ENCODE results near the gene PRSS36. TPM values are rescaled to one million over a fixed set of nuclear protein-coding genes. Genes with fewer than 3 reads are reported as not detected.

PRSS36 gene
- total RNA-seq, 1 experiment from 2014 or later = 1.3 TPM

DNA sequence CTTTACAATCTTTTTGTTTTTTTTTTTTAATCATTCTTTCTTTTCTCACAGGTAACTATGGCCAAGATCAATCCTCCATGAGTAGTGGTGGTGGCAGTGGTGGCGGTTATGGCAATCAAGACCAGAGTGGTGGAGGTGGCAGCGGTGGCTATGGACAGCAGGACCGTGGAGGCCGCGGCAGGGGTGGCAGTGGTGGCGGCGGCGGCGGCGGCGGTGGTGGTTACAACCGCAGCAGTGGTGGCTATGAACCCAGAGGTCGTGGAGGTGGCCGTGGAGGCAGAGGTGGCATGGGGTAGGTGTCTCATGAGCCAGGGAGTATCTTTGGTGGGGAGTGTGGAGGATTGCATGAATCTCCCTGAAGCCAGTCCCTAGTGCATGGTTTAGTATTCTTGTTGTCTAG lies 35.0 kb upstream of the PRSS36 start:
- DNase-seq (ENCODE audit: low spot score) (no peak), ATAC-seq (no peak)
- Mint-ChIP-seq H3K36me3 (peaks cover 89% of the 10 kb centered on the region), H3K4me1 (peaks cover 39% of the 10 kb centered on the region), H3K9me3 (no peaks in the 10 kb centered on the region), H3K4me3 (no peak overlapping the region), H3K27ac (peak overlapping the region; percentile 13; the same call in 1 of the 2 replicates), H3K27me3 (ENCODE audit: low read depth) (no peaks in the 10 kb centered on the region)
- POLR2A ChIA-PET = interaction anchor here (0.7 to 1.0 kb wide), 2 partner anchors 13 to 276 kb away, joined by 4 to 5 read pairs; no protein-coding TSS in a partner anchor
- CTCF ChIA-PET = no interaction called here
- TF ChIP-seq, protein P1, sequence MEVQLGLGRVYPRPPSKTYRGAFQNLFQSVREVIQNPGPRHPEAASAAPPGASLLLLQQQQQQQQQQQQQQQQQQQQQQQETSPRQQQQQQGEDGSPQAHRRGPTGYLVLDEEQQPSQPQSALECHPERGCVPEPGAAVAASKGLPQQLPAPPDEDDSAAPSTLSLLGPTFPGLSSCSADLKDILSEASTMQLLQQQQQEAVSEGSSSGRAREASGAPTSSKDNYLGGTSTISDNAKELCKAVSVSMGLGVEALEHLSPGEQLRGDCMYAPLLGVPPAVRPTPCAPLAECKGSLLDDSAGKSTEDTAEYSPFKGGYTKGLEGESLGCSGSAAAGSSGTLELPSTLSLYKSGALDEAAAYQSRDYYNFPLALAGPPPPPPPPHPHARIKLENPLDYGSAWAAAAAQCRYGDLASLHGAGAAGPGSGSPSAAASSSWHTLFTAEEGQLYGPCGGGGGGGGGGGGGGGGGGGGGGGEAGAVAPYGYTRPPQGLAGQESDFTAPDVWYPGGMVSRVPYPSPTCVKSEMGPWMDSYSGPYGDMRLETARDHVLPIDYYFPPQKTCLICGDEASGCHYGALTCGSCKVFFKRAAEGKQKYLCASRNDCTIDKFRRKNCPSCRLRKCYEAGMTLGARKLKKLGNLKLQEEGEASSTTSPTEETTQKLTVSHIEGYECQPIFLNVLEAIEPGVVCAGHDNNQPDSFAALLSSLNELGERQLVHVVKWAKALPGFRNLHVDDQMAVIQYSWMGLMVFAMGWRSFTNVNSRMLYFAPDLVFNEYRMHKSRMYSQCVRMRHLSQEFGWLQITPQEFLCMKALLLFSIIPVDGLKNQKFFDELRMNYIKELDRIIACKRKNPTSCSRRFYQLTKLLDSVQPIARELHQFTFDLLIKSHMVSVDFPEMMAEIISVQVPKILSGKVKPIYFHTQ (CRISPR knock-in tag; IDR thresholded peaks at IDR 0.05) = no peak
- TF ChIP-seq ZNF263 (CRISPR knock-in tag; IDR thresholded peaks at IDR 0.05; ENCODE audit: low read depth) (no peak), JAZF1 (CRISPR knock-in tag; IDR thresholded peaks at IDR 0.05) (no peak), RELA (CRISPR knock-in tag; IDR thresholded peaks at IDR 0.05; ENCODE audit: borderline replicate concordance) (no peak), NR1H2 (CRISPR knock-in tag; IDR thresholded peaks at IDR 0.05) (no peak), GTF2I (CRISPR knock-in tag; conservative IDR thresholded peaks at IDR 0.05) (no peak), TEAD4 (CRISPR knock-in tag; IDR thresholded peaks at IDR 0.05) (no peak), TCF7 (CRISPR knock-in tag; IDR thresholded peaks at IDR 0.05; ENCODE audit: low read depth) (no peak), MYBL2 (CRISPR knock-in tag; IDR thresholded peaks at IDR 0.05) (no peak), CREB1 (CRISPR knock-in tag; IDR thresholded peaks at IDR 0.05) (no peak), TEAD1 (CRISPR knock-in tag; IDR thresholded peaks at IDR 0.05) (no peak), ATF2 (CRISPR knock-in tag; IDR thresholded peaks at IDR 0.05; ENCODE audit: borderline replicate concordance, low read depth) (no peak), GABPB1 (CRISPR knock-in tag; IDR thresholded peaks at IDR 0.05) (no peak), ZNF281 (CRISPR knock-in tag; IDR thresholded peaks at IDR 0.05) (no peak), E2F1 (CRISPR knock-in tag; IDR thresholded peaks at IDR 0.05) (no peak), RORB (CRISPR knock-in tag; IDR thresholded peaks at IDR 0.05) (no peak), ZNF671 (CRISPR knock-in tag; IDR thresholded peaks at IDR 0.05) (no peak)
- TF ChIP-seq, protein P2, sequence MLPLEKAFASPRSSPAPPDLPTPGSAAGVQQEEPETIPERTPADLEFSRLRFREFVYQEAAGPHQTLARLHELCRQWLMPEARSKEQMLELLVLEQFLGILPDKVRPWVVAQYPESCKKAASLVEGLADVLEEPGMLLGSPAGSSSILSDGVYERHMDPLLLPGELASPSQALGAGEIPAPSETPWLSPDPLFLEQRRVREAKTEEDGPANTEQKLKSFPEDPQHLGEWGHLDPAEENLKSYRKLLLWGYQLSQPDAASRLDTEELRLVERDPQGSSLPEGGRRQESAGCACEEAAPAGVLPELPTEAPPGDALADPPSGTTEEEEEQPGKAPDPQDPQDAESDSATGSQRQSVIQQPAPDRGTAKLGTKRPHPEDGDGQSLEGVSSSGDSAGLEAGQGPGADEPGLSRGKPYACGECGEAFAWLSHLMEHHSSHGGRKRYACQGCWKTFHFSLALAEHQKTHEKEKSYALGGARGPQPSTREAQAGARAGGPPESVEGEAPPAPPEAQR (CRISPR knock-in tag; IDR thresholded peaks at IDR 0.05) = no peak
- TF ChIP-seq, protein P3, sequence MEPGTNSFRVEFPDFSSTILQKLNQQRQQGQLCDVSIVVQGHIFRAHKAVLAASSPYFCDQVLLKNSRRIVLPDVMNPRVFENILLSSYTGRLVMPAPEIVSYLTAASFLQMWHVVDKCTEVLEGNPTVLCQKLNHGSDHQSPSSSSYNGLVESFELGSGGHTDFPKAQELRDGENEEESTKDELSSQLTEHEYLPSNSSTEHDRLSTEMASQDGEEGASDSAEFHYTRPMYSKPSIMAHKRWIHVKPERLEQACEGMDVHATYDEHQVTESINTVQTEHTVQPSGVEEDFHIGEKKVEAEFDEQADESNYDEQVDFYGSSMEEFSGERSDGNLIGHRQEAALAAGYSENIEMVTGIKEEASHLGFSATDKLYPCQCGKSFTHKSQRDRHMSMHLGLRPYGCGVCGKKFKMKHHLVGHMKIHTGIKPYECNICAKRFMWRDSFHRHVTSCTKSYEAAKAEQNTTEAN (CRISPR knock-in tag; IDR thresholded peaks at IDR 0.05) = no peak
- TF ChIP-seq, protein P4, sequence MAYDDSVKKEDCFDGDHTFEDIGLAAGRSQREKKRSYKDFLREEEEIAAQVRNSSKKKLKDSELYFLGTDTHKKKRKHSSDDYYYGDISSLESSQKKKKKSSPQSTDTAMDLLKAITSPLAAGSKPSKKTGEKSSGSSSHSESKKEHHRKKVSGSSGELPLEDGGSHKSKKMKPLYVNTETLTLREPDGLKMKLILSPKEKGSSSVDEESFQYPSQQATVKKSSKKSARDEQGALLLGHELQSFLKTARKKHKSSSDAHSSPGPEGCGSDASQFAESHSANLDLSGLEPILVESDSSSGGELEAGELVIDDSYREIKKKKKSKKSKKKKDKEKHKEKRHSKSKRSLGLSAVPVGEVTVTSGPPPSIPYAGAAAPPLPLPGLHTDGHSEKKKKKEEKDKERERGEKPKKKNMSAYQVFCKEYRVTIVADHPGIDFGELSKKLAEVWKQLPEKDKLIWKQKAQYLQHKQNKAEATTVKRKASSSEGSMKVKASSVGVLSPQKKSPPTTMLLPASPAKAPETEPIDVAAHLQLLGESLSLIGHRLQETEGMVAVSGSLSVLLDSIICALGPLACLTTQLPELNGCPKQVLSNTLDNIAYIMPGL (CRISPR knock-in tag; IDR thresholded peaks at IDR 0.05) = no peak
